MG63 (cell line): Measurements from ENCODE around the gene RAVER2. TPM values are rescaled to one million over a fixed set of nuclear protein-coding genes. Genes with fewer than 3 reads are reported as not detected.

Experiments used
- DNase-seq: peaks from one replicate; pipeline ENCODE4 v3.0.0-alpha.2; 2020
- H3K27me3 ChIP-seq: fragments of 250-450 bp; sonication (Bioruptor Pico); 2 replicates; pipeline ENCODE4 v1.5.1; 2020; ENCODE audit warnings: mild to moderate bottlenecking, moderate library complexity
- H3K36me3 ChIP-seq: fragments of 250-450 bp; sonication (Bioruptor Pico); 2 replicates; pipeline ENCODE4 v1.5.1; 2020; ENCODE audit warnings: mild to moderate bottlenecking, moderate library complexity
- H3K4me3 ChIP-seq: fragments of 250-450 bp; sonication (Bioruptor Pico); 2 replicates; pipeline ENCODE4 v1.5.1; 2020; ENCODE audit warnings: mild to moderate bottlenecking, moderate library complexity
- H3K9me3 ChIP-seq: fragments of 250-450 bp; sonication (Bioruptor Pico); 2 replicates; pipeline ENCODE4 v1.5.1; 2020; ENCODE audit warnings: mild to moderate bottlenecking, moderate library complexity
- total RNA-seq: library from RNA; depleted of rRNA; stranded (reverse); fragments of >200 nt; shearing (Covaris generic); gene quantifications from 2 replicates; pipeline ENCODE4 v1.2.3, GENCODE V29; 2014; ENCODE audit warnings: low replicate concordance; rRNA removed

Gene RAVER2
- total RNA-seq, 1 experiment from 2014 or later, result 7.6 TPM

DNA sequence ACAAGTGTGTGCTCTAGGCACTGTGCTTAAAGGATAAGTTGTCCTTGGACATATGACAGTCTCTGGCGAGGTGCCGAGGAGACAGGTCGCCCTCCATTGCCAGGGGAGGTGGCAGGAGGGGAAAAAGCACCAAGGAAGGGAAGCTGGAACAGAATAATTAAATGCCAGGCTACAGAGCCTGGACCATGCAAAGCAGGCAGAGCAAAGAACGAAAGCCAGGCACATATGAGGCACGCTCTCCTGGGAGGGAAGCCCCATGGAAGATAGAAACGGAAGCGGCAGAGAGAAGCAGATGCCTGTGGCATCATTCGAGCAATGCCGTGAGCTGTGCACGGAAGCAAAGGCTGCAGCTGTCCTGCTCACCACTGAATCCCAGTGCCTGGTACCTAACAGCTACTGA lies 130.2 kb downstream of the RAVER2 start:
- no peaks in the 10 kb centered on the region for H3K27me3 ChIP-seq

DNA sequence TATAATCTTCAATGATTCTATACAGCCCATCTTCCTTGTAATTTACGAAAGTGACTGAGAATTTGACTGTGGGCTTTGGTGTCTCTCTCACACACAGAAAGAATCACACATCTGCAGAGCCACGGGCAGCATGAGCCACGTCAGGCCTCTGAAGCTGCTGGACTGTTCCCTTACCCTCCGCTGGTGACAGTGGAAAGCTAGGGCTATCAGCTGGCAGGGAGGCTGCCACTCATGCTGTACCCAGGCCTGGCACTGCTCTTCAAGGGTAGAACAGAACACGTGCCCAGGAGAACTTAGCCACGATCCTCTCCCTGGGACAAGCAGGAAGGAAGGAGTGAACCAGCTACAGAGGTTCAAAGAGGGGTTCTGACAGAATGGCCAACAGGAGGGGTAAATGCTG lies 130.7 kb downstream of the RAVER2 start:
- Histone ChIP-seq H3K4me3 (no peak overlapping the region), H3K36me3 (peaks cover 24% of the 10 kb centered on the region), H3K9me3 (no peaks in the 10 kb centered on the region), H3K27me3 (no peaks in the 10 kb centered on the region)
- no peak for DNase-seq

More for the DNA sequence above, 130.2 kb downstream of the RAVER2 start:
- Histone ChIP-seq H3K4me3 (no peak overlapping the region), H3K9me3 (no peaks in the 10 kb centered on the region), H3K36me3 (peaks cover 24% of the 10 kb centered on the region)
- no peak for DNase-seq

DNA sequence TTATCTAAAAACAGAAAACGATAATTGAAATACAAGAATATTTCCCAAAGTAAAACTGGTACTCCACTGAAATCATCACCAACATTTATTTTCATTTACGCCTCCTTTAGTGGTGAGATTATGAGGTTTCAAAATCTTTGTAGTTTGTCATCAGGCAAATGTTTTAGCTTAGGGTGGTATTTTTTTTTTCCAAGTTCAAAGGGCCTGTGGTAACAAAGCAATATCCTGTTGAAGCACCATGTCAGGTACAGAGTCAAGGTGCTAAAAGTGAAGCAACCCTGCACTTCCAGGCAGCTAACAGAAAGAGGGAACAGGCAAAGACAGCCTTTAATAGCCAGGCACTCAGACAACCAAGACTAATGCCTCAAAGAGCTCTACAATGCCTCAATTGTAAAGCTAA lies 132.3 kb downstream of the RAVER2 start:
- H3K27me3 ChIP-seq, result no peaks in the 10 kb centered on the region
- H3K4me3 ChIP-seq, result no peak overlapping the region
- peaks cover 24% of the 10 kb centered on the region for H3K36me3 ChIP-seq
- DNase-seq, result no peak
- no peaks in the 10 kb centered on the region for H3K9me3 ChIP-seq

DNA sequence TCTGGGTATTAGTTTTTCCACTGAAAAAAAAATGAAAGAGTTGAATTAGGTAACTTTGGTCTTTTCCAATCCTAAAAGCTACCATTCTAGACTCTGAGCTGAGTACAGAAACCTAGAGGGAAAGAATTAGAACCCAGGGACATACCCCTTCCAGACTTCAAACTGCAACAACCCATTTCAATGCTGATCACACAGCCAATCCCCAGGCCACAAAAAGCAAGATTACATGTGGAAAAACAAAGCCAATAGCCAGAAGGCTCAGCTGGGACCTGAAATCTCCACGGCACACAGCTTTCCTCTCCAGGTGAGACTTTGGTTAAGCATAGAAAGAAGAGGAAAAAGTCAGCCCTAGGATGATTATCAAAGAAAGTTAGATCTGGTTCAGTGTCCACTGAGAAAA lies 132.7 kb downstream of the RAVER2 start:
- no peak for DNase-seq
- no peaks in the 10 kb centered on the region for H3K9me3 ChIP-seq
- no peaks in the 10 kb centered on the region for H3K27me3 ChIP-seq
- peaks cover 24% of the 10 kb centered on the region for H3K36me3 ChIP-seq
- H3K4me3 ChIP-seq, result no peak overlapping the region

DNA sequence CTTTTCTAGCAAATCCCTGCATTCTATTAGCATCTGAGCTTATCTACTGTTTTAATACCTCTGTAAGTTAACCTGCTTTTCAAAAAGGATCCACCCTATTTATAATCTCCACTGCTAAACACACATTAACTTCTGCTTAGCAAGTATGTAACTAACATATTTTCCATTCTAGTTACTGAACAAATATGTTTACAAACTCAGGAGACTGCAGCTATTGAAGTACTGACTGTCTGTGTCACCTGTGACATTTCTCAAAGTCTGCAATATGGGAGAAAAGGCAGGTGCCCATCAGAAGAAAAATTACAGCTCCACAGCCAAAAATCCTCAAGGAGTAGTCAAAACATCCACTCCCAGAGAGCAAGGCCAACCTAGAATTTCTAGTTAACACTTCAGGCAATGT lies 133.2 kb downstream of the RAVER2 start:
- peaks cover 20% of the 10 kb centered on the region for H3K36me3 ChIP-seq
- no peak for DNase-seq
- no peak overlapping the region for H3K4me3 ChIP-seq
- no peaks in the 10 kb centered on the region for H3K27me3 ChIP-seq
- no peaks in the 10 kb centered on the region for H3K9me3 ChIP-seq

DNA sequence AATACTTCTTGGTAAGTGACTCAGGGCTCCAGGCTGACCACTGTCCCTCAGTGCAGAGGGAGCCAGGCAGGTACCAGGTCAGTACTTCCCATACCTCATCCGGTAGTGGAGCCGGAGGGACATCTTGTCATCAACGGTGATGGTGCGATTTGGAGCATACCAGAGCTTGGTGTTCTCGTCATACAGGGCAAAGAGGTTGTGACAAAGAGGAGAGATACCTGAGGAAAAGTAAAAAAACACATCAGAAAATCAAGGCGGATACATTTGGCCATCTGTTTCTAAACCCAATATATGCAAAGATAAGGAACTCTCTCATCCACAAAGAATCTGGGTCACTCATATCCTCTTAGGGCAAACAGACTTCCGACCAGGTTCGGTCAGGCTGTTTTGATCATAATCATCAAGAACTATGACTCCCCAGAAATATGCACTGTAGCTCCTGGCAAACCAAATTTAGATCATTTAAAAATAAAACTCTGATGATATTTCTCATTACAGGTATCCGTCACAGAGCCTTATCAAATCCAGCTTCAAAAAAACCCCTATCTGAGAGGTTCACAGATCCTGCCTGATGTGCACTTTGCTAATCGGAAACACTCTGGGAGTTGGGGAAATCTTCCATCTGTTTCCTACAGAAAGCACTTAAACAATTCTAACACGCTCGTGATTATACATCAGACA lies 134.2 kb downstream of the RAVER2 start:
- Histone ChIP-seq H3K36me3 (peaks cover 13% of the 10 kb centered on the region), H3K9me3 (no peaks in the 10 kb centered on the region), H3K4me3 (no peak overlapping the region), H3K27me3 (no peaks in the 10 kb centered on the region)
- no peak for DNase-seq

DNA sequence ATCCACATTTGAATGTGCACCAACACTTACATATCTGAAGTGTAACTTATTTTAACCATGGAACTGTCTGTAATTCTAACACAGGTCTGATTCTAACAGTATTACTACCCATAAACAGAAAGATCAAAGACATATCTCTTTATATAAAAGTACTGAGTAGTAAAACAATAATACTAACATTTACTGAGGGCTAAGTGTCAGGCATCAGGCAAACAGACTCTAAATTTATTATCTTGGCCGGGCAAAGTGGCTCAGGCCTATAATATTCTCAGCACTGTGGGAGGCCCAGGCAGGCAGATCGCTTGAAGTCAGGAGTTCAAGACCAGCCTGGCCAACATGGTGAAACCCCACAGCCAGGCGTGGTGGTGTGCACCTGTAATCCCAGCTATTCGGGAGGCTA lies 135.6 kb downstream of the RAVER2 start:
- Histone ChIP-seq H3K27me3 (no peaks in the 10 kb centered on the region), H3K36me3 (peaks cover 13% of the 10 kb centered on the region), H3K4me3 (no peak overlapping the region), H3K9me3 (no peaks in the 10 kb centered on the region)
- no peak for DNase-seq

DNA sequence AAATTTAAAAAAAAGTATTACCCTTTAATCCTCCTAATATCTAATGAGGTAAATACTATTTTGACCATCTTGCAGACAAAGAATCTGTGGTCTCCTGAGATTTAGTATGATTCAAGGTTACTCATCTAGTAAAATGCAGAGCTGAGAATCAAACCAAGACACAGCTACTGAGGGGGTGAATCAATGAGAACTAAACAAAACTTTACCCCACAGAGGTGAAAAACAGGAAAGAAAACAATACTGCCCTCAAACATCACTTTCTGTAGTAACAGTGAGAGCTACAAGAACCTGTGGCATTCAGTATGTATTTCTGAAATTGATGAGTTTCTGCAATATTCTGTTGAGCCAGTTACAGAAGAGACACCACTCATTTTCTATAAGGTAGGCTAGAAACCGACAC lies 136.4 kb downstream of the RAVER2 start:
- Histone ChIP-seq H3K4me3 (no peak overlapping the region), H3K9me3 (no peaks in the 10 kb centered on the region), H3K27me3 (no peaks in the 10 kb centered on the region), H3K36me3 (peaks cover 10% of the 10 kb centered on the region)
- DNase-seq, result no peak

Other genes starting within 250 kb of the RAVER2 start
- gene JAK1, start 221.5 kb downstream of the RAVER2 start, total RNA-seq, result 58.9 and 61.9 TPM in 2 replicates